Measurements from ENCODE around the gene WNT7A. TPM values are rescaled to one million over a fixed set of nuclear protein-coding genes. Genes with fewer than 3 reads are reported as not detected.

WNT7A gene
- total and polyA plus RNA-seq, 2 donors (not counting 3 experiments of a cell fraction or from before 2014, with no cell fraction given), result not detected

- Histone ChIP-seq H3K9me1 (replicated peaks; ENCODE audit: control insufficient read depth, extremely low read depth, insufficient read depth, low read length) (no peaks in the 10 kb centered on the region), H2AFZ (ENCODE audit: low read depth, low read length) (no peak overlapping the region), H3K4me1 (ENCODE audit: control insufficient read depth, extremely low read depth, insufficient read depth, low read length) (no peaks in the 10 kb centered on the region), H3K9ac (replicated peaks; ENCODE audit: extremely low read depth, insufficient read depth, low read length) (no peak overlapping the region), H4K20me1 (replicated peaks; ENCODE audit: control insufficient read depth, extremely low read depth, insufficient read depth, low read length) (no peaks in the 10 kb centered on the region), H3K9me3 (replicated peaks; ENCODE audit: control insufficient read depth, insufficient read depth, low read length) (no peaks in the 10 kb centered on the region), H3K27ac (ENCODE audit: insufficient read depth, low read depth, low read length) (no peak overlapping the region), H3K27me3 (ENCODE audit: control insufficient read depth in 2 of 2, insufficient read depth in 2 of 2, low read length in 2 of 2) (no peaks in the 10 kb centered on the region), H3K4me2 (ENCODE audit: insufficient read depth, low read length) (no peak overlapping the region), H3K36me3 (ENCODE audit: control insufficient read depth in 2 of 2, extremely low read depth in 1 of 2, insufficient read depth in 2 of 2, low read length in 2 of 2) (no peaks in the 10 kb centered on the region), H3K4me3 (replicated peaks in 1 of 3; ENCODE audit: insufficient read depth in 1 of 3, low read depth in 1 of 3, low read length in 3 of 3) (no peak overlapping the region), H3K79me2 (ENCODE audit: control insufficient read depth, insufficient read depth, low read length) (no peaks in the 10 kb centered on the region)
- FAIRE-seq, result no peak
- ChIA-PET CTCF (no interaction called here), POLR2A (no interaction called here)
- intact Hi-C loops (cut with micrococcal nuclease) (no loop called here), dilution Hi-C loops (cut with MboI; ENCODE audit: extremely low pct_ligation_motif_present, low sequenced_read_pairs) (no loop called here)
- DNase-seq (ENCODE audit: low read depth, low spot score), result no peak
- no TSS peak for BruUV-seq (replicated peaks)
- TF ChIP-seq CTCF (IDR thresholded peaks at IDR 0.05; ENCODE audit: extremely low read depth in 1 of 2, insufficient read depth in 1 of 2, low read depth in 1 of 2, low read length in 2 of 2), result no peak
- TF ChIP-seq POLR2A (IDR thresholded peaks at IDR 0.05; ENCODE audit: low read depth, low read length), result no peak
- no peak for TF ChIP-seq FOS (IDR thresholded peaks at IDR 0.05; ENCODE audit: borderline replicate concordance, insufficient read depth, low read length)
- no peak for TF ChIP-seq EZH2 (IDR thresholded peaks at IDR 0.05; ENCODE audit: borderline replicate concordance, low read depth, low read length, severe bottlenecking)
- TF ChIP-seq GATA2 (IDR thresholded peaks at IDR 0.05; ENCODE audit: insufficient read depth, insufficient read length, low read depth, low read length), result no peak
- no peak for TF ChIP-seq MYC (IDR thresholded peaks at IDR 0.05; ENCODE audit: low read depth, low read length)
- TF ChIP-seq MAX (IDR thresholded peaks at IDR 0.05; ENCODE audit: insufficient read depth, insufficient read length), result no peak
- TF ChIP-seq POLR2AphosphoS5 (IDR thresholded peaks at IDR 0.05; ENCODE audit: insufficient read depth, low read depth, low read length), result no peak
- no peak for TF ChIP-seq JUN (IDR thresholded peaks at IDR 0.05; ENCODE audit: borderline replicate concordance, insufficient read depth, insufficient read length, low read depth)
Measured at GRCh38 chr3:13870902-13871301, 9.0 kb downstream of the WNT7A start.
